Measurements from ENCODE around the gene PTPRK. TPM values are rescaled to one million over a fixed set of nuclear protein-coding genes. Genes with fewer than 3 reads are reported as not detected.

PTPRK gene
- total RNA-seq, 4 donors from 2014 or later: 10.3 to 36.0 (median 20.5) TPM

DNA sequence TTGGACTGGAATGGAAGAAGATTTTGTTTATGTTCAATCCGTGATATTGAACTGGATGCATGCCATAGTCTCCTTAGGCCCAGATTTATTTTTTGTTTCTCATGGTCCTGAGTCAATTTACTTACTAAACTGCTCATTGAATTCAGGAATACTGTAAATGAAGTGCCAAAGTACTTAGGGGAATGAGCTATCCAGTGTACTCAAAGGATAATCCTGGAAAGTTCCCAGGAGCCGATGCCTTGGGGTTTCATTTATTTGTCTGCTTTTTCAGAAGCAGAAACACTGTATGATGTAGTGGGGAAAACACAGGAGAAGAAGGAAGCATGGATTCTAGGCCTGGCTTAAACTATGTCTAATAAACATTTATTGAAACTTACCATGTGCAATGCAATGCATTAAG, 563.4 kb downstream of the PTPRK start:
- no peak for DNase-seq
- no peaks in the 10 kb centered on the region for H3K9me3 ChIP-seq
- no peaks in the 10 kb centered on the region for H3K27me3 ChIP-seq
- intact Hi-C loops (cut with DNase I): no loop called here
- no peak for TF ChIP-seq POLR2A (IDR thresholded peaks at IDR 0.05)
- TF ChIP-seq, protein P1, sequence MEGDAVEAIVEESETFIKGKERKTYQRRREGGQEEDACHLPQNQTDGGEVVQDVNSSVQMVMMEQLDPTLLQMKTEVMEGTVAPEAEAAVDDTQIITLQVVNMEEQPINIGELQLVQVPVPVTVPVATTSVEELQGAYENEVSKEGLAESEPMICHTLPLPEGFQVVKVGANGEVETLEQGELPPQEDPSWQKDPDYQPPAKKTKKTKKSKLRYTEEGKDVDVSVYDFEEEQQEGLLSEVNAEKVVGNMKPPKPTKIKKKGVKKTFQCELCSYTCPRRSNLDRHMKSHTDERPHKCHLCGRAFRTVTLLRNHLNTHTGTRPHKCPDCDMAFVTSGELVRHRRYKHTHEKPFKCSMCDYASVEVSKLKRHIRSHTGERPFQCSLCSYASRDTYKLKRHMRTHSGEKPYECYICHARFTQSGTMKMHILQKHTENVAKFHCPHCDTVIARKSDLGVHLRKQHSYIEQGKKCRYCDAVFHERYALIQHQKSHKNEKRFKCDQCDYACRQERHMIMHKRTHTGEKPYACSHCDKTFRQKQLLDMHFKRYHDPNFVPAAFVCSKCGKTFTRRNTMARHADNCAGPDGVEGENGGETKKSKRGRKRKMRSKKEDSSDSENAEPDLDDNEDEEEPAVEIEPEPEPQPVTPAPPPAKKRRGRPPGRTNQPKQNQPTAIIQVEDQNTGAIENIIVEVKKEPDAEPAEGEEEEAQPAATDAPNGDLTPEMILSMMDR (IDR thresholded peaks at IDR 0.05): no peak
- WGBS, 2 donors: 46 to 54% methylated on average over 2 of the region's 2 CpGs
- H3K27ac ChIP-seq: no peak overlapping the region
- H3K36me3 ChIP-seq: no peaks in the 10 kb centered on the region
- no peak overlapping the region for H3K4me3 ChIP-seq
- peaks cover 0 to 11% (median 0%) of the 10 kb centered on the region in 3 donors for H3K4me1 ChIP-seq

DNA sequence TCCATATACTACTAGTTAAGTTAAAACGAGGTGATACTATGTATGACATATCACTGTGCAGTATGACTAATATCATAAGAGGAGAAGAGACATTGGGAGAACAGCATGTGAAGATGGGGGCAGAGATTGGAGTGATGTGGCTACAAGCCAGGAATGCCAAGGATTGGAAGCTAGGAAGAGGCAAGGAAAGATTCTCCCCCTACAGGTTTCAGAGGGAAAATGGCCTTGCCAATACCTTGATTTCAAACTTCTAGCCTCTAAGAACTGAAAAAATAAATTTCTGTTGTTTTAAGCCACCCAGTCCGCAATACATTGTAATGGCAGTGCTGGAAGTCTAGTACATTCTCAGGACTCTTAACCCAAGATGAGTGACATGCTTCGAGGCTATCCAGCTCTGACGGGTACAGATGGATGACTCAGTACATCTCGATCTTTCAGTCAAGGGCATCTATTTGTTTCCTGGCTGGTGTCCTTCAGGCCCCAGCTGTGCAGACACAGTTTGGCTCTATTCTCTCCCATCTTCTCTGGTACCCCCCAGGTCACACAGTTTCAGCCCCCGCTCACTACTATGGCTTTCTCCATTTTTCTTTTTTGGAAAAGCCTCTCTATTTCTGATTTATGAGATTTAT, 564.0 kb downstream of the PTPRK start:
- Histone ChIP-seq H3K27me3 (no peaks in the 10 kb centered on the region), H3K4me1 (peaks cover 0 to 12% (median 0%) of the 10 kb centered on the region in 3 donors), H3K9me3 (no peaks in the 10 kb centered on the region), H3K36me3 (no peaks in the 10 kb centered on the region), H3K4me3 (no peak overlapping the region), H3K27ac (no peak overlapping the region)
- 77 to 82% methylated on average over 6 of the region's 6 CpGs for WGBS, 2 donors
- intact Hi-C loops (cut with DNase I): no loop called here
- no peak for DNase-seq
- TF ChIP-seq, protein P1 (IDR thresholded peaks at IDR 0.05): no peak
- TF ChIP-seq POLR2A (IDR thresholded peaks at IDR 0.05): no peak

DNA sequence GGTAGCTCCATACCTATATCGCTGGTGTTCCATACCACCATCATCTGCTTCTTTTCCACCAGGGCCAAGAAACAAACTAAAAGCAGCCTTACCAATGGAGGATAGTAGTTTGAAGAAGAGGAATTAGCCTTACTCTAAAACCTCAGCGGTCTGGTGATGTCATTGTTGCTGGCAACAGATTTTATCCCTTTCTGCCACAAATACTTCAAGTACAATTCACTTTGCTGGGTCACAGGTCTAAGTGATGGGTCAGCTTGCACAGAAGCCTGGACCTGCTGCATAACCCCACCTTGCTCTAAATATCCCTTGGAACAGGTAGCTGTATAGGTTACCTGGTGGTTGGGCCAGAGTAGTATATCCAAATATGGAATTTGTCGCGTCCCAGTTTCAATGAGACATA, 566.3 kb downstream of the PTPRK start:
- Histone ChIP-seq H3K4me1 (peaks cover 0 to 12% (median 0%) of the 10 kb centered on the region in 3 donors), H3K9me3 (no peaks in the 10 kb centered on the region), H3K4me3 (no peak overlapping the region), H3K36me3 (no peaks in the 10 kb centered on the region), H3K27ac (no peak overlapping the region), H3K27me3 (no peaks in the 10 kb centered on the region)
- no peak for DNase-seq
- WGBS, 2 donors: 91 to 100% methylated on average over 4 of the region's 4 CpGs
- TF ChIP-seq, protein P1 (IDR thresholded peaks at IDR 0.05): no peak
- no peak for TF ChIP-seq POLR2A (IDR thresholded peaks at IDR 0.05)
- intact Hi-C loops (cut with DNase I): no loop called here

DNA sequence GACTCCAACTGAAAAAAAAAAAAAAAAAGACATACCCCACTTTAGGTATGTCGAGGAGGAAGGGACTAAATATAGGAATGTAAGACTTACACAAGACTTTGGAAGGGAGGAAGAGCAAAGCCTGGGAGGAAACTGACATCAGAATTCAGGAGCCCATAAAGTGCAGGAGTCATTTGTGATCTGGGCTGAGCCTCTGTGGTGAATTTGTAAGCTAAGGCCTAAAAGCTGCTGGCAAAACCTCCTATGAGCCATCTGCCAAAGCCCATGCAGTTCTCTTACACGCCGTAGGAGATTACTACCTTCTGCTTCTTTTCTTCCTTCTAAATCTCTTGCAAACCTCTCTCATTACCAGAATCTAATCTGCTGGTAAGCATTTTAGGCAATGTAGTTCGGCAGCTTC, 567.6 kb downstream of the PTPRK start:
- Histone ChIP-seq H3K4me3 (no peak overlapping the region), H3K4me1 (peaks cover 0 to 12% (median 0%) of the 10 kb centered on the region in 3 donors), H3K27me3 (no peaks in the 10 kb centered on the region), H3K27ac (peak overlapping the region in 1 of 4 donors; percentile 11), H3K36me3 (no peaks in the 10 kb centered on the region), H3K9me3 (no peaks in the 10 kb centered on the region)
- TF ChIP-seq, protein P1 (IDR thresholded peaks at IDR 0.05): no peak
- TF ChIP-seq POLR2A (IDR thresholded peaks at IDR 0.05): no peak
- 59 to 76% methylated on average over 4 of the region's 4 CpGs for WGBS, 2 donors
- no peak for DNase-seq
- intact Hi-C loops (cut with DNase I): no loop called here

DNA sequence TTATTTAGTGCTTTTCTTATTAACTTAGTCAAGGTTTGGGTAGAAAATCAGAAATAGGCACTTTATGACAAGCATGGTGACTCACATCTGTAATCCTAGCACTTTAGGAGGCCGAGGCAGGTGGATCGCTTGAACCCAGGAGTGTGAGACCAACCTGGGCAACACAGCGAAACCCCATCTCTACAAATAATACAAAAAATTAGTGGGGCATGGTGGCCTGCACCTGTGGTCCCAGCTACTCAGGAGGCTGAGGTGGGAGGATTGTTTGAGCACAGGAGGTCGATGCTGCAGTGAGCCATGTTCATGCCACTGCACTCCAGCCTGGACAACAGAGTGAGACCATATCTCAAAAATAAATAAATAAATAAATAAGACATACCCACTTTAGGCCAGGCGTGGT, 568.2 kb downstream of the PTPRK start:
- intact Hi-C loops (cut with DNase I): no loop called here
- Histone ChIP-seq H3K27ac (peak overlapping the region in 1 of 4 donors; percentile 11), H3K27me3 (no peaks in the 10 kb centered on the region), H3K36me3 (no peaks in the 10 kb centered on the region), H3K4me1 (peaks cover 0 to 12% (median 0%) of the 10 kb centered on the region in 3 donors), H3K4me3 (no peak overlapping the region), H3K9me3 (no peaks in the 10 kb centered on the region)
- WGBS, 2 donors: 91 to 94% methylated on average over 3 of the region's 5 CpGs
- TF ChIP-seq, protein P1 (IDR thresholded peaks at IDR 0.05): no peak
- TF ChIP-seq POLR2A (IDR thresholded peaks at IDR 0.05): no peak
- no peak for DNase-seq
